HepG2 (cell line): Measurements from ENCODE around the gene SAE1. TPM values are rescaled to one million over a fixed set of nuclear protein-coding genes. Genes with fewer than 3 reads are reported as not detected.

Experiments used
- ATAC-seq: fragments of 200-7000 bp; cut with Tn5 transposase; 3 replicates; pipeline ENCODE4 v1.9.1; 2020; ENCODE audit warnings: mild to moderate bottlenecking, moderate library complexity
- BruUV-seq: library from RNA; stranded (reverse); fragments of 400-500 nt; replicated peaks from 2 replicates; lab custom pipeline; 2021; lab: Mats Ljungman, UMichigan
- CTCF ChIA-PET: fragments of 300-600 bp; formaldehyde crosslinking; extraction: SDS; loops from one replicate; lab custom pipeline; 2021; ENCODE audit warnings: low total read pairs, inconsistent platforms, low intra/inter-chr PET ratio; lab: Yijun Ruan, JAX
- POLR2A ChIA-PET: fragments of 350-600 bp; sonication (Branson Sonifier 250); formaldehyde crosslinking; loops from one replicate; lab custom pipeline; 2020; ENCODE audit warnings: antibody characterized with exemption, inconsistent platforms; lab: Yijun Ruan, JAX
- DNase-seq: peaks from one replicate; pipeline ENCODE4 v3.0.0-alpha.2; 2015; ENCODE audit warnings: low spot score
- FAIRE-seq: peaks from 3 replicates; lab custom pipeline; 2011; peaks lifted over from hg19 to GRCh38; lab: Jason Lieb, UNC
- H2AFZ ChIP-seq: one replicate; pipeline ENCODE4 v1.6.1; 2011; ENCODE audit warnings: low read length, inconsistent platforms
- H3K27ac ChIP-seq: fragments of 300-600 bp; 3 replicates; pipeline ENCODE4 v1.8.0; 2011; ENCODE audit warnings: mixed run types, mild to moderate bottlenecking, mixed read lengths, low read length, inconsistent platforms; ENCODE audit not compliant: insufficient read depth; ENCODE audit errors: extremely low read length
- H3K27me3 ChIP-seq, 2 experiments: fragments of 200-600 bp in 1 of 2; 2 replicates in 1 of 2; 3 replicates in 1 of 2; pipeline versions ENCODE4 v1.6.0 to v1.8.0; 2011; ENCODE audit warnings: low read length in 2 of 2, mild to moderate bottlenecking in 2 of 2, moderate library complexity in 2 of 2, inconsistent platforms in 1 of 2; ENCODE audit not compliant: insufficient read depth in 2 of 2, control insufficient read depth in 1 of 2
- H3K36me3 ChIP-seq, 2 experiments: fragments of 200-600 bp in 1 of 2; replicated peaks in 1 of 2; 2 replicates in 1 of 2; 3 replicates in 1 of 2; pipeline versions ENCODE4 v1.5.1 to v1.8.0; 2011; ENCODE audit warnings: low read length in 2 of 2, inconsistent platforms in 1 of 2; ENCODE audit not compliant: insufficient read depth in 2 of 2, control insufficient read depth in 1 of 2
- H3K4me1 ChIP-seq: 2 replicates; pipeline ENCODE4 v1.5.1; 2012; ENCODE audit warnings: low read length, inconsistent platforms; ENCODE audit not compliant: insufficient read depth
- H3K4me2 ChIP-seq: 2 replicates; pipeline ENCODE4 v1.6.0; 2011; ENCODE audit warnings: low read depth, low read length, inconsistent platforms
- H3K4me3 ChIP-seq, 3 experiments: fragments of 200-600 bp in 1 of 3; sonication (generic), shearing (Covaris generic) in 1 of 3; replicated peaks in 1 of 3; 2 replicates each; pipeline ENCODE4 v1.5.1; 2011 to 2016; ENCODE audit warnings: low read length in 3 of 3, inconsistent platforms in 2 of 3, low read depth in 2 of 3, mild to moderate bottlenecking in 2 of 3, control low read depth in 1 of 3, mixed read lengths in 1 of 3; ENCODE audit not compliant: insufficient read depth in 1 of 3
- H3K79me2 ChIP-seq: one replicate; pipeline ENCODE4 v1.6.1; 2011; ENCODE audit warnings: low read length, inconsistent platforms; ENCODE audit not compliant: insufficient read depth
- H3K9ac ChIP-seq: 2 replicates; pipeline ENCODE4 v1.6.0; 2011; ENCODE audit warnings: mild to moderate bottlenecking, low read depth, low read length, inconsistent platforms; ENCODE audit not compliant: insufficient read depth
- H3K9me3 ChIP-seq: 2 replicates; pipeline ENCODE4 v1.5.1; 2012; ENCODE audit warnings: mild to moderate bottlenecking, low read length
- H4K20me1 ChIP-seq: 2 replicates; pipeline ENCODE4 v1.6.0; 2011; ENCODE audit warnings: inconsistent platforms, mild to moderate bottlenecking, low read length, moderate library complexity; ENCODE audit not compliant: insufficient read depth
- ETV6 ChIP-seq: sonication (generic); formaldehyde crosslinking; conservative IDR thresholded peaks from 2 replicates; pipeline ENCODE4 v1.4.0; 2020; ENCODE audit warnings: missing genetic modification reagents
- NCOA2 ChIP-seq: sonication (generic); formaldehyde crosslinking; IDR thresholded peaks from 2 replicates; pipeline ENCODE4 v1.8.0; 2022; ENCODE audit warnings: inconsistent platforms
- SAP130 ChIP-seq: IDR thresholded peaks from 2 replicates; pipeline ENCODE4 v1.6.1; 2016; ENCODE audit warnings: low read depth
- WGBS: methylation state at CpG from one replicate; pipeline ENCODE4 v1.1.6; 2017; ENCODE audit warnings: low lambda C conversion rate; 5-methylcytosine and 5-hydroxymethylcytosine counted together
- in situ Hi-C: cut with HindIII; loops from 2 replicates; pipeline ENCODE4 v1.10.0; 2017; ENCODE audit warnings: low pct_unique_long_range_greater_than_20kb; ENCODE audit not compliant: extremely low pct_ligation_motif_present
- intact Hi-C: fragments of 100-400 bp; cut with micrococcal nuclease; formaldehyde crosslinking; loops from one replicate; pipeline ENCODE4 v1.10.0; 2022; ENCODE audit not compliant: unreplicated experiment
- polyA plus RNA-seq, 8 experiments: library from polyadenylated mRNA; depleted of rRNA in 3 of 8; stranded (reverse) in 7 of 8; unstranded in 1 of 8; fragments of >200 nt; fragmentation: Illumina TruSeq in 4 of 8; extraction: Trizol in 4 of 8; gene quantifications; 2 replicates each; pipeline versions ENCODE4 v1.2.1 to v1.2.3, GENCODE V29; 2011 to 2016; ENCODE audit warnings: low read depth in 4 of 8, missing spikeins in 1 of 8, mixed read lengths in 1 of 8; ENCODE audit not compliant: insufficient read depth in 1 of 8
- total RNA-seq, 5 experiments: library from RNA; depleted of rRNA; stranded (reverse); fragments of >200 nt; fragmentation: Illumina TruSeq; extraction: Trizol; gene quantifications; 2 replicates each; pipeline ENCODE4 v1.2.3, GENCODE V29; 2016; ENCODE audit warnings: low read depth in 1 of 5
- TF ChIP-seq, protein P1 (sequence below): sonication (generic); formaldehyde crosslinking; IDR thresholded peaks from 2 replicates; pipeline ENCODE4 v1.5.0; 2020; ENCODE audit warnings: mild to moderate bottlenecking, missing genetic modification reagents, borderline replicate concordance

Gene SAE1
- total and polyA plus RNA-seq, 2 of the 13 experiments (the other 11 are each of a cell fraction or from before 2014, with no cell fraction given) = 87.6 to 197 TPM

DNA sequence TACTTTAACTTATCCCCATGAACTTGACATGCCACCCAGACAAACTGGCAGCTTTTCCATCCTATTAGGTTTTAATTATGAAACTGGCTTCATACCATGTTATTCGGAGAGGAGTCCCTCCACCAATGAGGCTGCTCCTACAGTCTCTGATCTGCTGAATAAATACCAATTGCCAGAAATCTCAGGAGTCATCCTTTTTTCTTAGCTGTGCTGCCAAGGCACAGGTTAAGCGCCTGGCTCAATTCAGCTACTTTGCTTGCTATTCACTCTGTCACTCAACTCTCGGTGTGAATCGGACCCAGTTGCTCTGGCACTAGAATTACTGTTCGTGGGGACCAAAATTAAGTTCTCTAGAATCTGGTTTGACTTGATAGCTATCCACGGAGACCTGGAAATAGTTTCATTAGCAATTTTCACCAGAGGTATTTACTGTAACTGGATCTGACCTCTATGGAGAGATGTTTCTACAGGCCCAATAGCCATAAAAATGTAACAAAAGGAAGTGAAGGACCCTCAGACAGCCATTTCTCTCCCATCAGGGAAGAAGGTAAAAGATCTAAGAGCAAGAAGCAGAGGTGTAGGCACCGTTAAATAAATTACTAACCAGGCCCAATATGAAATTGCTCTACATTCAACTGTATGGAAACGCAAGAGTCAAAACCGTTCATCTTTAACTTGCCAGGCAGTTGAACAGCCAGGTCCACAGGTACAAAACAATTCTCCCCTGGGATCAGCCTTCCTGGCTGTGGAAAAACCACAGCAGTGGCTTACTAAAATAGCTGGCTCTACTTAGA is 22.5 kb upstream of the SAE1 start:
- H3K4me1 ChIP-seq = peaks cover 70% of the 10 kb centered on the region
- no peaks in the 10 kb centered on the region; a peak in 1 of 5 replicates for H3K27me3 ChIP-seq
- no peak overlapping the region for H2AFZ ChIP-seq
- H3K9me3 ChIP-seq = no peaks in the 10 kb centered on the region
- DNase-seq (no peak), ATAC-seq (no peak), FAIRE-seq (peak; percentile 62)
- no peaks in the 10 kb centered on the region; the same call in 1 of the 2 replicates for H4K20me1 ChIP-seq
- TF ChIP-seq SAP130 = 0 out of 2 replicates have a peak, but pooled peaks have one; percentile 15
- TF ChIP-seq, protein P1, sequence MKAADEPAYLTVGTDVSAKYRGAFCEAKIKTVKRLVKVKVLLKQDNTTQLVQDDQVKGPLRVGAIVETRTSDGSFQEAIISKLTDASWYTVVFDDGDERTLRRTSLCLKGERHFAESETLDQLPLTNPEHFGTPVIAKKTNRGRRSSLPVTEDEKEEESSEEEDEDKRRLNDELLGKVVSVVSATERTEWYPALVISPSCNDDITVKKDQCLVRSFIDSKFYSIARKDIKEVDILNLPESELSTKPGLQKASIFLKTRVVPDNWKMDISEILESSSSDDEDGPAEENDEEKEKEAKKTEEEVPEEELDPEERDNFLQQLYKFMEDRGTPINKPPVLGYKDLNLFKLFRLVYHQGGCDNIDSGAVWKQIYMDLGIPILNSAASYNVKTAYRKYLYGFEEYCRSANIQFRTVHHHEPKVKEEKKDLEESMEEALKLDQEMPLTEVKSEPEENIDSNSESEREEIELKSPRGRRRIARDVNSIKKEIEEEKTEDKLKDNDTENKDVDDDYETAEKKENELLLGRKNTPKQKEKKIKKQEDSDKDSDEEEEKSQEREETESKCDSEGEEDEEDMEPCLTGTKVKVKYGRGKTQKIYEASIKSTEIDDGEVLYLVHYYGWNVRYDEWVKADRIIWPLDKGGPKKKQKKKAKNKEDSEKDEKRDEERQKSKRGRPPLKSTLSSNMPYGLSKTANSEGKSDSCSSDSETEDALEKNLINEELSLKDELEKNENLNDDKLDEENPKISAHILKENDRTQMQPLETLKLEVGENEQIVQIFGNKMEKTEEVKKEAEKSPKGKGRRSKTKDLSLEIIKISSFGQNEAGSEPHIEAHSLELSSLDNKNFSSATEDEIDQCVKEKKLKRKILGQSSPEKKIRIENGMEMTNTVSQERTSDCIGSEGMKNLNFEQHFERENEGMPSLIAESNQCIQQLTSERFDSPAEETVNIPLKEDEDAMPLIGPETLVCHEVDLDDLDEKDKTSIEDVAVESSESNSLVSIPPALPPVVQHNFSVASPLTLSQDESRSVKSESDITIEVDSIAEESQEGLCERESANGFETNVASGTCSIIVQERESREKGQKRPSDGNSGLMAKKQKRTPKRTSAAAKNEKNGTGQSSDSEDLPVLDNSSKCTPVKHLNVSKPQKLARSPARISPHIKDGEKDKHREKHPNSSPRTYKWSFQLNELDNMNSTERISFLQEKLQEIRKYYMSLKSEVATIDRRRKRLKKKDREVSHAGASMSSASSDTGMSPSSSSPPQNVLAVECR (CRISPR knock-in tag) = 0 out of 2 replicates have a peak, but pooled peaks have one; percentile 4
- TF ChIP-seq NCOA2 (CRISPR knock-in tag) = 0 out of 2 replicates have a peak, but pooled peaks have one; percentile 14
- no peak for TF ChIP-seq ETV6
- peak overlapping the region in 2 of 3 experiments; percentile 5 to 18; a peak in 2 of 6 replicates for H3K4me3 ChIP-seq
- intact Hi-C loops (loop anchor here (1.0 kb wide), 2 partner anchors 12 to 26 kb away; no protein-coding TSS in a partner anchor), in situ Hi-C loops (no loop called here)
- CTCF ChIA-PET = interaction anchor here (0.7 to 1.1 kb wide), 2 partner anchors 12 to 29 kb away, joined by 3 to 4 read pairs; no protein-coding TSS in a partner anchor
- peak overlapping the region; percentile 100 for H3K27ac ChIP-seq
- WGBS = 51% methylated on average over 9 of the region's 9 CpGs
- peak overlapping the region; percentile 100 for H3K9ac ChIP-seq
- H3K79me2 ChIP-seq = peaks cover 71% of the 10 kb centered on the region
- H3K36me3 ChIP-seq = peaks cover 1 to 9% of the 10 kb centered on the region in 2 experiments; a peak in 4 of 5 replicates
- peak overlapping the region; percentile 97 for H3K4me2 ChIP-seq
- POLR2A ChIA-PET = interaction anchor here (0.9 to 11.5 kb wide), 3 partner anchors 13 to 136 kb away, joined by 3 to 456 read pairs (median 5); no protein-coding TSS in a partner anchor
- no TSS peak for BruUV-seq
